T follicular helper cell (primary cell): ENCODE data around the gene ACTBL2.

Experiments
- DNase-seq: peaks from one replicate; pipeline ENCODE4 v3.0.0-alpha.2; 2020; ENCODE audit warnings: low read depth

ACTBL2 gene

GRCh38 chr5:57448751-57449150, 33.9 kb downstream of the ACTBL2 start:
- no peak for DNase-seq

- DNase-seq = no peak
Observed at GRCh38 chr5:57448287-57448686, 34.3 kb downstream of the ACTBL2 start.

GRCh38 chr5:57447658-57448057, 35.0 kb downstream of the ACTBL2 start:
- no peak for DNase-seq

DNA sequence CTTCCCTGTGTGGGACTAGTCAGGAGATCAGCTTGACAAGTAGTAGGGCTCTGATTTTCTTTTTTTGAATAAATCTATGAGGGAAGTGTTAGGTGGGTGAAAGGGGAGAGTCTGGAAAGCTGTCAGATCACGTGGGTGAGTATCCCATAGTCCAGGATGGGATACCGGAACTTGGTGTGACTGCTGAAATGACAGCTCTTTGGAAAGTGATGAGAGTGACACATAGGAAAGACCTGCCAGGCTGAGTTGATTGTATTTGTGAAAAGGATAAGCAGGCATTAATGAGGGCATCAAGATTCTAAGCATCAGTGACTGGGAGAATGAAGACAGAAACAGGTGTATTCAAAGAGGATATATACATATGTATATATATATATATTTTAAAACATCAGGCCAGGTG, 35.6 kb downstream of the ACTBL2 start:
- no peak for DNase-seq

GRCh38 chr5:57445705-57446037, 36.9 kb downstream of the ACTBL2 start:
- no peak for DNase-seq

DNA sequence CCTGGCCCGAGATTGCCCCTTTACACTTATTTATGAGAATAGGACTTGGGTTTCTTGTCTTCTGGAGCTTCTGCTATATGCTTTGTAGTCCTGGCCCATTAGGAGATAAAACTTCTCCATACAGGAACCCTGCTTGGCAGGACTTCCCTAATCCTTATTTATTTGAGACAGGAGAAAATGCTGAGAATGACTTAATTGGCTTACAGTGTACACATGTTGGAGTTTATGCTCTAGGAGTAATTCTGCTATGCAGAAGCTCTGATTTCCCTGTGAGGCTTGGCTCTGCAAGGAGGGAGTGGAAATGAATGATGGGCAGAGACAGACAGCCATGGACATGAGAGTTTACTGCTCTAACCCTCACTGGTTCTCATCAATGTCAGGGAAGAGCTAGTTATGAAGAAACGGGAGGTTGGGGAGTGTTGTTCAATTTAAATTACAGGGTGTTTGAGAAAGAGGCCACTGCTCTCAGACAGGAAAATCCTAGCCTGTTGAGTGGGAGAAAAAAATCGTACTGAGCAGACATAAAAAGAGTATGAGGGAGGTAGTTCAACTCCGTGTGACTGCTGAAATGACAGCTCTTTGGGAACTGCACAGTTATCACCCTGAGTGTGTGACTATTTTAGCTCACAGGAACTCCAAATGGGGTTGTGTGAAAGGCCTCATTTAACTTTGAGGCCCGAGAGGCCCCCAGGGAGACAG, 37.5 kb downstream of the ACTBL2 start:
- no peak for DNase-seq

- no peak for DNase-seq
Observed at GRCh38 chr5:57442080-57442839, 40.4 kb downstream of the ACTBL2 start.

DNA sequence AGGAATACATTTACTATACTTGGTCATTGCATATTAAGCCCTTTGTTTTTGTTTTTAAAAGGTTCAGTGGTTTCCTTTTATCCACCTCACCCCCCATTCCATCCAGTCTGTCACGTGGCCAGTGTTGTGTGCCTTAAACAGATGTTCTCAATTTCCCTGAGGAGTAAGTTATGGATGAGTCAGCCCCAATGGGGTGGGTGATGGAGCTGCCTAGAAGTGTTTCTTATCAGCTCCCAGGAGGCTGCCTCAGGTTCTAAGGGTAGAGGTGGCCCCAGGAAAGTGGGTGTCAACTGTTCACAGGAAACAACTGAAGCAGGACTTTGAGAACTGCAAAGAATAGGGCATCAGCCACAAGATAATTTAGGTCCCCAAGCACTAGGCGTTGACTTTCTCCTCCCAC, 41.1 kb downstream of the ACTBL2 start:
- DNase-seq = no peak

DNA sequence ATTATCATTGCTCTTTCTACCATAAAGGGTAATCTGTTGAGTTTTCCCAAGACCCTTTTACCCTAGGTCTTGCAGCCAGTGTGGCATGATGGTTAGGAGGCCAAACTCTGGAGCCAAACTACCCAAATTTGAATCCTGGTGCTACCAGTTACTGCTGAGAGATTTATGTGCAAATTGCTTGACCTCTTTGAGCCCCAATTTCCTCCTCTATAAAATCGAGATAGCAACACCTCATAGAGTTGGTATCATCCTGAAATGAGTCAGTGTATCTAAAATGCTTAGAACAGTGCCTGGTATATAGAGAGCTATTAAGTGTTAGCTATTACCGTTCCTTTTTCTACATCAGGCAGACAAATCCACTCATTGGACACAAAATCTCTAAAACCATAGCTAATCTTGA, 43.0 kb downstream of the ACTBL2 start:
- DNase-seq = no peak

DNA sequence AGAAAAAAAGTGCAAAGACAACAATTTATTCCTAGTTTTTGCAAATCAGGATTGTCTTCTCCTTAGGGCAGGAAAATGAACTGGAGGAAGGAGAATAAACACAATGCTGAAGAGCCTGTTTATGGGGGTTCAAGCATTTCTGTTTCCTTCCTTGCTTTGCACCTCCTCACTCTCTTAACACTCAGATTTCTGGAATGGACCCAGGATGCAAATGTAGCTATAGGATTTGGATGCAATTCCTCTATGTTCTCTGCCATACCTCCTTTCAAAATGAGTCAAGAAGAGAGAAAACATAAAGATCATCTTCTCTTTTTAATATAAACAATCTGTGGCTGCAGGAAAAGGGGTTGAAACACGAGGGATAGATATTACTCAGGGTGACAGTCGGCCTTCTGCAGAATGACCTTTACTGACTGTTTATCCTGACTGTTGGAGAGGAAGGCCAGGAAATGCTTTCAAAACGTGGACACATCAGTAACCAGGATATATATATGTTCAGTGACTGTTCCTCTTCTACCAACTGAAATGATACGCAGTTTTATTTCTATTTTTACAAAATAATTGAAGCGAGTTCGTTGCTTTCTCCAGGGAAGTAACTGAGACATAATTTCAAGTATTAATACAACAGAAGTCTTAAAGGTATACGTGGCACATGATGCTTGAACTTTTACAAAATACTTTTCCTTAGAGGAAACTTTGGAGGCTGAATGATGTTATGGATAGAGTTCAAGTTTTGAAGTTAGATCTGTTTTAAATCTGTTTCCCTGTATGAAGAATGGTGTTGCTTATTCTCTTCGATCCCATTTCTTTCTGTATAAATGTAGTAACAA, 44.4 kb downstream of the ACTBL2 start:
- no peak for DNase-seq

DNA sequence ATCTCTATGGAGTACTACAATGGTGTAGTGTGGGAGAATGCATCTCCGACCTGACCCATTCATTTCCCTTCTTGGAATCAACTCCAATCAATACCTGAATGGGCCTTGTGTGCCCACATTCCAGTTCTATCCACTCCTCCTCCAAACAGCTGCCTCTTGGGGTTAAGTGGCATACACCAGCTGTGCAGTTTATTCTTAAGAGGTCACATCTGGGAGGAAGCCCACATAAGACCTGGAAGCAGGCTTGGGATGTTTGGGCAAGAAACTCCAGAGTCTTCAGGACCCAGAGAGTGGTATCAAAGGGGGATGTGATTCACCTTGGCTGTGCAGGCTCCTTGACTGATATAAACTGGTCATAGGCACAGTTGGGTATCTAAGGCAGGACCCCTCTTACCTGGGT, 46.0 kb downstream of the ACTBL2 start:
- DNase-seq = no peak

GRCh38 chr5:57435701-57436134, 46.9 kb downstream of the ACTBL2 start:
- DNase-seq = no peak

DNA sequence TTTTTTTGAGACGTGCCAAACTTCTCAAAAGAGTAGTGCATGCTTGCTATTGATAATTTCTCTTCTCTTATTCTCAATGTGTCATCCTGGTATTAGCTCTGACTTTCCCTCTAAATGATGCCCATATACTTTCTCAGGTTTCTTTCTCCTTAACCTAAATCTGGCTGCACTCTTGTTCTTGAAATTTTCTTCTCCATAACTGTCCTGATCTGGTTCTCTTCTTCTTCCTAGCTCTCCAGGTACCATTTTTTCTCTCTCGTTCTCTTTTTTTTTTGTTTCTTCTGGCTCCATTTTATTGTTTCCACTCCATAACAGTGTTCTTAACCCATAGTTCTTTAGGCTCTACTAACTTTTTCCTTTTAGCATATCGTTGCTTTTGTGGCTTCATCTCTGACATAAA, 47.9 kb downstream of the ACTBL2 start:
- no peak for DNase-seq

DNA sequence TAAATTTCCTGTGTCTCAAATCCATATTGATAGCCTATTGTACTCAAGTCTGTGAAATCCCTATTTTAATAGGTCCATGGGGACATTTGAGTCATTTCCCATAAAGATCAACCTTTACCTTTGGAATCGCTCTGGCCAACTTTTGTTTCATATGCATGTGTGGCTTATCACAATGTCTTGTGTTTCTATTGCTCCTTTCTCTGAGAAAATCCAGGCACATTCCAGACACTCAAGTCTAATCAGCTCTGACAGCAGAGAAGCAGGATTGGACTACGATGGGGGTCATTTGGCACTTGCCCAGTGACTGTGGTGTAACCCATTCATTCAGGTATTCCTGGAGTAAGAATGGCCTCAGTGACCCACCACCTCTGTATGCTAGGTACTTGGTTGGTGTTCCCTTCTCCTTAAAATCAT, 48.4 kb downstream of the ACTBL2 start:
- no peak for DNase-seq

DNA sequence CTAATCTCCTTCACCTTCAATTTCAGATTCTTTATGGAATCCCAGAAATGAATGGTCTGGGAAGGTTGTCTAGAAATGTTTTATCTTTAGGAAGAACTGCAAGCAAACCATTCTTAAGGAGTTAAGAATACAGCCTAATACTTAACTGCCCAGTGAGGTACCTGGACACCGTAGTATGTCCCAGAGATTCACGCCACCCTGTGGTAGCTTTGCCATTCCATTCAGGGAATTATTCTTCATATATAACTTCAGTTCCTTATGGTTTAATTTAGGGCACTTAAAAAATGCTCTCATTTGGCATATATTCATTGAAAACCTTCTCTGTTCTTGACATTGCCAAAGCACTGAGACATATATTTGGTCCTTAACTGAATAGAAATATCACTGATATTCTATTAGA, 49.7 kb downstream of the ACTBL2 start:
- no peak for DNase-seq

DNA sequence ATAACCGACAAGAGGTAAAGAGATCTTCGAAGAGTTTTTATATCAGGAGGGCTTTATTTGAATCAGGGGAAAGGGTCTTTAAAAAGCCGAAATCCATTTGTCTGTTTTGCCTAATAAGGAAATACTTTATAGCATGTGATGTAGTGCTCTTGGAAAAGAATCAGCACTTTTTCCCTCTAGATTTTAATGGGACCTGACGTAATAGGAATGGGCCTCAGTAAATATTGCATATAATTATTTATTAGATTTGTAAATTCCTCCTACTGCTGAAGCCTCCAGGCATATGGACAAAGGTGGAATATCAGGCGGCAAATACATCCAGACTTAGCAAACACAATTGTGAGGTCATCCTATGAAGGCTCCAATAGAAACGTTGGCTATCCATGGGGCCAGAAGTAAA, 50.9 kb downstream of the ACTBL2 start:
- DNase-seq = no peak
